ENCODE results near the gene HCN4. TPM values are rescaled to one million over a fixed set of nuclear protein-coding genes. Genes with fewer than 3 reads are reported as not detected.
A peak's percentile ranks its signal among the peaks of the same experiment; 100 is the strongest.

Gene HCN4
- total RNA-seq, 2 experiments from 2014 or later = not detected

- no peaks in the 10 kb centered on the region for H3K9me3 Mint-ChIP-seq (ENCODE audit: low read depth)
Measured at GRCh38 chr15:73359651-73360050, 9.1 kb downstream of the HCN4 start.

GRCh38 chr15:73357999-73358665 is 10.6 kb downstream of the HCN4 start:
- ChIA-PET CTCF (no interaction called here), POLR2A (no interaction called here)
- H3K9me3 Mint-ChIP-seq (ENCODE audit: low read depth) = no peaks in the 10 kb centered on the region
- no peaks in the 10 kb centered on the region for H3K4me1 Mint-ChIP-seq
- no peak overlapping the region for H3K27ac Mint-ChIP-seq
- ATAC-seq = no peak
- intact Hi-C loops (cut with DNase I, micrococcal nuclease) = no loop called here
- H3K36me3 Mint-ChIP-seq (ENCODE audit: low read depth) = no peaks in the 10 kb centered on the region
- no peak for DNase-seq
- no peak overlapping the region for H3K4me3 Mint-ChIP-seq
- peaks cover 4% of the 10 kb centered on the region for H3K27me3 Mint-ChIP-seq

More at GRCh38 chr15:73359651-73360050, 9.1 kb downstream of the HCN4 start:
- ChIA-PET POLR2A (no interaction called here), CTCF (no interaction called here)
- ATAC-seq = no peak
- peaks cover 7% of the 10 kb centered on the region for H3K27me3 Mint-ChIP-seq
- intact Hi-C loops (cut with DNase I, micrococcal nuclease) = no loop called here
- DNase-seq = no peak
- H3K4me3 Mint-ChIP-seq = no peak overlapping the region
- H3K27ac Mint-ChIP-seq = no peak overlapping the region
- no peaks in the 10 kb centered on the region for H3K4me1 Mint-ChIP-seq
- no peaks in the 10 kb centered on the region for H3K36me3 Mint-ChIP-seq (ENCODE audit: low read depth)

- no peak for ATAC-seq
- Mint-ChIP-seq H3K27me3 (peaks cover 2% of the 10 kb centered on the region), H3K4me1 (no peaks in the 10 kb centered on the region), H3K9me3 (ENCODE audit: low read depth) (no peaks in the 10 kb centered on the region), H3K4me3 (no peak overlapping the region), H3K36me3 (ENCODE audit: low read depth) (no peaks in the 10 kb centered on the region), H3K27ac (no peak overlapping the region)
- POLR2A ChIA-PET = no interaction called here
- CTCF ChIA-PET = no interaction called here
- intact Hi-C loops (cut with DNase I, micrococcal nuclease) = no loop called here
- DNase-seq = no peak
Measured at GRCh38 chr15:73355612-73356265, 13.0 kb downstream of the HCN4 start.

GRCh38 chr15:73354241-73354640 is 14.5 kb downstream of the HCN4 start:
- DNase-seq (no peak), ATAC-seq (no peak)
- no peaks in the 10 kb centered on the region for H3K4me1 Mint-ChIP-seq
- CTCF ChIA-PET = interaction anchor here (0.6 kb wide), 1 partner anchor 11 kb away, joined by 4 read pairs; no protein-coding TSS in a partner anchor
- intact Hi-C loops (cut with DNase I, micrococcal nuclease) = no loop called here
- no peaks in the 10 kb centered on the region for H3K9me3 Mint-ChIP-seq (ENCODE audit: low read depth)
- no peak overlapping the region for H3K4me3 Mint-ChIP-seq
- no peak overlapping the region for H3K27ac Mint-ChIP-seq
- H3K36me3 Mint-ChIP-seq (ENCODE audit: low read depth) = no peaks in the 10 kb centered on the region
- peaks cover 2% of the 10 kb centered on the region for H3K27me3 Mint-ChIP-seq
- POLR2A ChIA-PET = no interaction called here

GRCh38 chr15:73353734-73354133 is 15.0 kb downstream of the HCN4 start:
- no peaks in the 10 kb centered on the region for H3K36me3 Mint-ChIP-seq (ENCODE audit: low read depth)
- DNase-seq (no peak), ATAC-seq (no peak)
- H3K27ac Mint-ChIP-seq = no peak overlapping the region
- H3K9me3 Mint-ChIP-seq (ENCODE audit: low read depth) = no peaks in the 10 kb centered on the region
- peaks cover 2% of the 10 kb centered on the region for H3K27me3 Mint-ChIP-seq
- CTCF ChIA-PET = interaction anchor here (0.6 kb wide), 1 partner anchor 12 kb away, joined by 4 read pairs; no protein-coding TSS in a partner anchor
- no peak overlapping the region for H3K4me3 Mint-ChIP-seq
- H3K4me1 Mint-ChIP-seq = no peaks in the 10 kb centered on the region
- intact Hi-C loops (cut with DNase I, micrococcal nuclease) = no loop called here
- POLR2A ChIA-PET = no interaction called here

- Mint-ChIP-seq H3K27me3 (peaks cover 2% of the 10 kb centered on the region), H3K4me3 (no peak overlapping the region), H3K9me3 (ENCODE audit: low read depth) (no peaks in the 10 kb centered on the region), H3K36me3 (ENCODE audit: low read depth) (no peaks in the 10 kb centered on the region), H3K4me1 (no peaks in the 10 kb centered on the region), H3K27ac (no peak overlapping the region)
- CTCF ChIA-PET = no interaction called here
- POLR2A ChIA-PET = no interaction called here
- intact Hi-C loops (cut with DNase I, micrococcal nuclease) = no loop called here
- ATAC-seq (no peak), DNase-seq (no peak)
Measured at GRCh38 chr15:73352082-73352481, 16.7 kb downstream of the HCN4 start.

GRCh38 chr15:73349191-73349590 is 19.6 kb downstream of the HCN4 start:
- ChIA-PET POLR2A (no interaction called here), CTCF (no interaction called here)
- DNase-seq (no peak), ATAC-seq (no peak)
- no peak overlapping the region for H3K27ac Mint-ChIP-seq
- H3K4me3 Mint-ChIP-seq = no peak overlapping the region
- H3K36me3 Mint-ChIP-seq (ENCODE audit: low read depth) = no peaks in the 10 kb centered on the region
- intact Hi-C loops (cut with DNase I, micrococcal nuclease) = no loop called here
- H3K4me1 Mint-ChIP-seq = no peaks in the 10 kb centered on the region
- no peaks in the 10 kb centered on the region for H3K27me3 Mint-ChIP-seq
- H3K9me3 Mint-ChIP-seq (ENCODE audit: low read depth) = no peaks in the 10 kb centered on the region

GRCh38 chr15:73346735-73347312 is 21.9 kb downstream of the HCN4 start:
- CTCF ChIA-PET = interaction anchor here (0.8 kb wide), 1 partner anchor 318 kb away, joined by 4 read pairs; no protein-coding TSS in a partner anchor
- peaks cover 5% of the 10 kb centered on the region for H3K9me3 Mint-ChIP-seq (ENCODE audit: low read depth)
- ATAC-seq = no peak

GRCh38 chr15:73345658-73346057 is 23.1 kb downstream of the HCN4 start:
- Mint-ChIP-seq H3K27me3 (peaks cover 5% of the 10 kb centered on the region), H3K27ac (no peak overlapping the region), H3K9me3 (ENCODE audit: low read depth) (peaks cover 5% of the 10 kb centered on the region), H3K4me1 (no peaks in the 10 kb centered on the region), H3K4me3 (no peak overlapping the region), H3K36me3 (ENCODE audit: low read depth) (no peaks in the 10 kb centered on the region)
- DNase-seq = no peak
- intact Hi-C loops (cut with DNase I, micrococcal nuclease) = loop anchor here in 1 of 2 experiments (2.0 kb wide), 1 partner anchor 505 kb away; no protein-coding TSS in a partner anchor
- CTCF ChIA-PET = interaction anchor here (0.7 kb wide), 1 partner anchor 1679 kb away, joined by 3 read pairs; no protein-coding TSS in a partner anchor
- POLR2A ChIA-PET = no interaction called here
- ATAC-seq = no peak

More at GRCh38 chr15:73346735-73347312, 21.9 kb downstream of the HCN4 start:
- Mint-ChIP-seq H3K27me3 (peaks cover 5% of the 10 kb centered on the region), H3K4me1 (no peaks in the 10 kb centered on the region), H3K4me3 (no peak overlapping the region), H3K36me3 (ENCODE audit: low read depth) (no peaks in the 10 kb centered on the region), H3K27ac (no peak overlapping the region)
- DNase-seq = peak; percentile 80
- intact Hi-C loops (cut with DNase I, micrococcal nuclease) = loop anchor here in 1 of 2 experiments (2.0 kb wide), 1 partner anchor 504 kb away; no protein-coding TSS in a partner anchor
- POLR2A ChIA-PET = no interaction called here

- intact Hi-C loops (cut with DNase I, micrococcal nuclease) = no loop called here
- DNase-seq = no peak
- Mint-ChIP-seq H3K36me3 (ENCODE audit: low read depth) (no peaks in the 10 kb centered on the region), H3K27me3 (peaks cover 5% of the 10 kb centered on the region), H3K9me3 (ENCODE audit: low read depth) (peaks cover 5% of the 10 kb centered on the region), H3K4me3 (no peak overlapping the region), H3K4me1 (no peaks in the 10 kb centered on the region), H3K27ac (no peak overlapping the region)
- CTCF ChIA-PET = no interaction called here
- ATAC-seq = no peak
- POLR2A ChIA-PET = no interaction called here
Measured at GRCh38 chr15:73344056-73344455, 24.7 kb downstream of the HCN4 start.

- CTCF ChIA-PET = interaction anchor here (0.5 kb wide), 1 partner anchor 980 kb away, joined by 3 read pairs; no protein-coding TSS in a partner anchor
- intact Hi-C loops (cut with DNase I, micrococcal nuclease) = no loop called here
- Mint-ChIP-seq H3K27me3 (peaks cover 5% of the 10 kb centered on the region), H3K9me3 (ENCODE audit: low read depth) (peaks cover 5% of the 10 kb centered on the region), H3K4me3 (no peak overlapping the region), H3K4me1 (no peaks in the 10 kb centered on the region), H3K27ac (no peak overlapping the region), H3K36me3 (ENCODE audit: low read depth) (no peaks in the 10 kb centered on the region)
- DNase-seq (no peak), ATAC-seq (no peak)
- POLR2A ChIA-PET = no interaction called here
Measured at GRCh38 chr15:73341886-73342600, 26.7 kb downstream of the HCN4 start.

Data from activated CD4-positive, alpha-beta T cell treated with anti-CD3 and anti-CD28 coated beads for 36 hours (primary cell).